Panc1 (cell line): ENCODE results near the gene GCHFR. TPM values are rescaled to one million over a fixed set of nuclear protein-coding genes. Genes with fewer than 3 reads are reported as not detected.
A peak's percentile ranks its signal among the peaks of the same experiment; 100 is the strongest.

Experiments used
- ATAC-seq: fragments of 200-7000 bp; cut with Tn5 transposase; 2 replicates; pipeline ENCODE4 v1.9.1; 2020; ENCODE audit warnings: mild to moderate bottlenecking, moderate library complexity
- Bru-seq: library from RNA; stranded (reverse); fragments of 400-500 nt; gene quantifications from one replicate; lab custom pipeline; 2021; lab: Mats Ljungman, UMichigan
- BruChase-seq, 2 experiments: library from RNA; stranded (reverse); fragments of 400-500 nt; gene quantifications; one replicate each; lab custom pipeline; 2021; lab: Mats Ljungman, UMichigan
- BruUV-seq: library from RNA; stranded (reverse); fragments of 400-500 nt; replicated peaks from 2 replicates; lab custom pipeline; 2021; lab: Mats Ljungman, UMichigan
- CTCF ChIA-PET: fragments of 300-600 bp; sonication (Branson Sonifier 250); formaldehyde crosslinking; loops from one replicate; lab custom pipeline; 2022; ENCODE audit warnings: antibody characterized with exemption; lab: Charles Lee
- POLR2A ChIA-PET: fragments of 300-600 bp; sonication (Branson Sonifier 250); formaldehyde crosslinking; loops from one replicate; lab custom pipeline; 2022; ENCODE audit warnings: antibody characterized with exemption; lab: Charles Lee
- DNase-seq: peaks from one replicate; pipeline ENCODE4 v3.0.0-alpha.2; 2010; ENCODE audit warnings: low read depth, low spot score
- H3K27ac ChIP-seq: 2 replicates; pipeline ENCODE4 v1.5.1; 2011; ENCODE audit warnings: mild to moderate bottlenecking, low read length, inconsistent platforms
- H3K27me3 ChIP-seq: fragments of 200-500 bp; sonication (Bioruptor generic); 2 replicates; pipeline ENCODE4 v1.6.0; 2014; ENCODE audit warnings: low read length, inconsistent platforms; ENCODE audit not compliant: control insufficient read depth, insufficient read depth
- H3K36me3 ChIP-seq: fragments of 200-500 bp; sonication (Bioruptor generic); 2 replicates; pipeline ENCODE4 v1.5.1; 2014; ENCODE audit warnings: inconsistent platforms, mild to moderate bottlenecking, low read length, moderate library complexity; ENCODE audit not compliant: control insufficient read depth, insufficient read depth
- H3K4me1 ChIP-seq: 2 replicates; pipeline ENCODE4 v1.5.1; 2011; ENCODE audit warnings: inconsistent platforms, mild to moderate bottlenecking, low read length, moderate library complexity; ENCODE audit not compliant: control insufficient read depth, insufficient read depth
- H3K4me3 ChIP-seq, 2 experiments: 2 replicates each; pipeline ENCODE4 v1.5.1; 2011 to 2012; ENCODE audit warnings: low read depth in 2 of 2, low read length in 2 of 2, mild to moderate bottlenecking in 2 of 2, inconsistent platforms in 1 of 2, moderate library complexity in 1 of 2
- H3K9me3 ChIP-seq: fragments of 200-500 bp; sonication (Bioruptor generic); 2 replicates; pipeline ENCODE4 v1.5.1; 2014; ENCODE audit warnings: low read depth, mild to moderate bottlenecking, inconsistent platforms, low read length, moderate library complexity; ENCODE audit not compliant: control insufficient read depth, insufficient read depth
- CTCF ChIP-seq: fragments of 450-650 bp; IDR thresholded peaks from 2 replicates; pipeline ENCODE4 v1.5.1; 2017; ENCODE audit warnings: mild to moderate bottlenecking
- POLR2AphosphoS5 ChIP-seq: IDR thresholded peaks from 2 replicates; pipeline ENCODE4 v1.6.1; 2012; ENCODE audit warnings: mild to moderate bottlenecking, low read depth, low read length, moderate library complexity
- SIN3A ChIP-seq: IDR thresholded peaks from 2 replicates; pipeline ENCODE4 v1.6.1; 2012; ENCODE audit warnings: low read depth, mild to moderate bottlenecking, low read length, moderate library complexity, borderline replicate concordance; ENCODE audit not compliant: insufficient read depth
- TCF7L2 ChIP-seq: IDR thresholded peaks from 2 replicates; pipeline ENCODE4 v1.6.1; 2011; ENCODE audit warnings: mild to moderate bottlenecking, low read depth, low read length, inconsistent platforms
- in situ Hi-C: cut with HindIII; loops from 2 replicates; pipeline ENCODE4 v1.10.0; 2016; ENCODE audit warnings: low sequenced_read_pairs, low pct_unique_long_range_greater_than_20kb
- intact Hi-C: fragments of 100-400 bp; cut with micrococcal nuclease; formaldehyde crosslinking; loops from one replicate; pipeline ENCODE4 v1.10.0; 2022; ENCODE audit not compliant: unreplicated experiment
- long read RNA-seq: library from polyadenylated mRNA; unstranded; transcript quantifications from one replicate; pipeline ENCODE4 v2.0.0, GENCODE V29; 2021; ENCODE audit not compliant: unreplicated experiment
- polyA plus RNA-seq: library from polyadenylated mRNA; unstranded; fragments of >200 nt; gene quantifications from one replicate; pipeline ENCODE4 v1.2.1, GENCODE V29; 2012; ENCODE audit warnings: missing spikeins; ENCODE audit not compliant: insufficient read length
- total RNA-seq: library from RNA; stranded (reverse); gene quantifications from one replicate; pipeline ENCODE4 v1.2.1, GENCODE V29; 2021; ENCODE audit not compliant: unreplicated experiment
- TF ChIP-seq, protein P1 (sequence below), 2 experiments: IDR thresholded peaks; 2 replicates each; pipeline ENCODE4 v1.6.1; 2011 to 2012; ENCODE audit warnings: low read depth in 2 of 2, control low read depth in 1 of 2, low read length in 1 of 2, mild to moderate bottlenecking in 1 of 2, moderate library complexity in 1 of 2; ENCODE audit not compliant: insufficient read depth in 1 of 2

Gene GCHFR
- total RNA-seq (37.2 TPM), Bru-seq, nascent RNA (percentile 50 among the genes with signal in this experiment), BruChase-seq, experiment 1, labeled RNA remaining after a 2-hour chase (percentile 44 among the genes with signal in this experiment), BruChase-seq, experiment 2, labeled RNA remaining after a 6-hour chase (percentile 56 among the genes with signal in this experiment)
- polyA plus RNA-seq = 83.3 TPM
- long read RNA-seq, transcript GCHFR-201 (3 exons, 777 nt) = major isoform, 33 of 51 reads
- long read RNA-seq, partial matches to known transcripts = 17 of 51 reads
- long read RNA-seq, other reads (novel, unspliced or antisense) = 0 of 51 reads

- Histone ChIP-seq H3K4me3 (peak within 1 kb of the TSS; percentile 56 to 77), H3K9me3 (no peaks in the 10 kb centered on the region), H3K4me1 (peaks cover 37% of the 10 kb centered on the region), H3K36me3 (no peaks in the 10 kb centered on the region), H3K27ac (peak within 1 kb of the TSS; percentile 88), H3K27me3 (no peaks in the 10 kb centered on the region)
- ChIA-PET POLR2A (interaction anchor here (1.0 kb wide), 1 partner anchor 131 kb away, joined by 3 read pairs; no protein-coding TSS in a partner anchor), CTCF (interaction anchor here (1.2 to 1.7 kb wide), 2 partner anchors 17 to 128 kb away, joined by 4 to 5 read pairs; no protein-coding TSS in a partner anchor)
- ATAC-seq = peak; percentile 85
- TF ChIP-seq CTCF = no peak
- TF ChIP-seq SIN3A = no peak; the same call in 1 of the 2 replicates
- peak; percentile 47; the same call in 1 of the 2 replicates for TF ChIP-seq POLR2AphosphoS5
- TF ChIP-seq TCF7L2 = peak; percentile 32; the same call in 1 of the 2 replicates
- TF ChIP-seq, protein P1, sequence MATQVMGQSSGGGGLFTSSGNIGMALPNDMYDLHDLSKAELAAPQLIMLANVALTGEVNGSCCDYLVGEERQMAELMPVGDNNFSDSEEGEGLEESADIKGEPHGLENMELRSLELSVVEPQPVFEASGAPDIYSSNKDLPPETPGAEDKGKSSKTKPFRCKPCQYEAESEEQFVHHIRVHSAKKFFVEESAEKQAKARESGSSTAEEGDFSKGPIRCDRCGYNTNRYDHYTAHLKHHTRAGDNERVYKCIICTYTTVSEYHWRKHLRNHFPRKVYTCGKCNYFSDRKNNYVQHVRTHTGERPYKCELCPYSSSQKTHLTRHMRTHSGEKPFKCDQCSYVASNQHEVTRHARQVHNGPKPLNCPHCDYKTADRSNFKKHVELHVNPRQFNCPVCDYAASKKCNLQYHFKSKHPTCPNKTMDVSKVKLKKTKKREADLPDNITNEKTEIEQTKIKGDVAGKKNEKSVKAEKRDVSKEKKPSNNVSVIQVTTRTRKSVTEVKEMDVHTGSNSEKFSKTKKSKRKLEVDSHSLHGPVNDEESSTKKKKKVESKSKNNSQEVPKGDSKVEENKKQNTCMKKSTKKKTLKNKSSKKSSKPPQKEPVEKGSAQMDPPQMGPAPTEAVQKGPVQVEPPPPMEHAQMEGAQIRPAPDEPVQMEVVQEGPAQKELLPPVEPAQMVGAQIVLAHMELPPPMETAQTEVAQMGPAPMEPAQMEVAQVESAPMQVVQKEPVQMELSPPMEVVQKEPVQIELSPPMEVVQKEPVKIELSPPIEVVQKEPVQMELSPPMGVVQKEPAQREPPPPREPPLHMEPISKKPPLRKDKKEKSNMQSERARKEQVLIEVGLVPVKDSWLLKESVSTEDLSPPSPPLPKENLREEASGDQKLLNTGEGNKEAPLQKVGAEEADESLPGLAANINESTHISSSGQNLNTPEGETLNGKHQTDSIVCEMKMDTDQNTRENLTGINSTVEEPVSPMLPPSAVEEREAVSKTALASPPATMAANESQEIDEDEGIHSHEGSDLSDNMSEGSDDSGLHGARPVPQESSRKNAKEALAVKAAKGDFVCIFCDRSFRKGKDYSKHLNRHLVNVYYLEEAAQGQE (IDR thresholded peaks at IDR 0.05; ENCODE audit: insufficient read depth in 1 of 2, low read depth in 2 of 2, low read length in 1 of 2) = no peak
- in situ Hi-C loops (no loop called here), intact Hi-C loops (no loop called here)
- no TSS peak for BruUV-seq
- no peak for DNase-seq
Measured at GRCh38 chr15:40763801-40764628, at the start of gene GCHFR. GCHFR (plus strand) TSS chr15:40764068; CDS start chr15:40764181, 113 bp downstream.

GRCh38 chr15:40714144-40714543 is 49.7 kb upstream of the GCHFR start:
- TF ChIP-seq POLR2AphosphoS5 (no peak), SIN3A (no peak), CTCF (no peak), TCF7L2 (no peak)
- TF ChIP-seq, protein P1 (IDR thresholded peaks at IDR 0.05; ENCODE audit: insufficient read depth in 1 of 2, low read depth in 2 of 2, low read length in 1 of 2) = no peak
- Histone ChIP-seq H3K4me3 (no peak overlapping the region), H3K36me3 (peaks cover 11% of the 10 kb centered on the region; the same call in 1 of the 2 replicates), H3K27me3 (no peaks in the 10 kb centered on the region), H3K27ac (no peak overlapping the region), H3K9me3 (no peaks in the 10 kb centered on the region), H3K4me1 (no peaks in the 10 kb centered on the region)
- ChIA-PET POLR2A (interaction anchor here (0.6 kb wide), 1 partner anchor 151 kb away, joined by 4 read pairs; no protein-coding TSS in a partner anchor), CTCF (interaction anchor here (0.6 kb wide), 1 partner anchor 43 kb away, joined by 4 read pairs; no protein-coding TSS in a partner anchor)
- no peak for DNase-seq
- in situ Hi-C loops = no loop called here
- no peak for ATAC-seq
- intact Hi-C loops = no loop called here
- no TSS peak for BruUV-seq
